HL-60 (cell line): ENCODE data around the gene ATP6AP1.

ENCODE experiments used
- CTCF ChIP-seq: IDR thresholded peaks from one replicate; pipeline ENCODE4 v1.5.1; 2011; ENCODE audit warnings: low read length, control low read depth, inconsistent platforms; ENCODE audit not compliant: insufficient read depth
- TF ChIP-seq, protein P1 (sequence below): IDR thresholded peaks from 2 replicates; pipeline ENCODE4 v1.6.1; 2012; ENCODE audit warnings: low read depth; ENCODE audit not compliant: insufficient replicate concordance

DNA sequence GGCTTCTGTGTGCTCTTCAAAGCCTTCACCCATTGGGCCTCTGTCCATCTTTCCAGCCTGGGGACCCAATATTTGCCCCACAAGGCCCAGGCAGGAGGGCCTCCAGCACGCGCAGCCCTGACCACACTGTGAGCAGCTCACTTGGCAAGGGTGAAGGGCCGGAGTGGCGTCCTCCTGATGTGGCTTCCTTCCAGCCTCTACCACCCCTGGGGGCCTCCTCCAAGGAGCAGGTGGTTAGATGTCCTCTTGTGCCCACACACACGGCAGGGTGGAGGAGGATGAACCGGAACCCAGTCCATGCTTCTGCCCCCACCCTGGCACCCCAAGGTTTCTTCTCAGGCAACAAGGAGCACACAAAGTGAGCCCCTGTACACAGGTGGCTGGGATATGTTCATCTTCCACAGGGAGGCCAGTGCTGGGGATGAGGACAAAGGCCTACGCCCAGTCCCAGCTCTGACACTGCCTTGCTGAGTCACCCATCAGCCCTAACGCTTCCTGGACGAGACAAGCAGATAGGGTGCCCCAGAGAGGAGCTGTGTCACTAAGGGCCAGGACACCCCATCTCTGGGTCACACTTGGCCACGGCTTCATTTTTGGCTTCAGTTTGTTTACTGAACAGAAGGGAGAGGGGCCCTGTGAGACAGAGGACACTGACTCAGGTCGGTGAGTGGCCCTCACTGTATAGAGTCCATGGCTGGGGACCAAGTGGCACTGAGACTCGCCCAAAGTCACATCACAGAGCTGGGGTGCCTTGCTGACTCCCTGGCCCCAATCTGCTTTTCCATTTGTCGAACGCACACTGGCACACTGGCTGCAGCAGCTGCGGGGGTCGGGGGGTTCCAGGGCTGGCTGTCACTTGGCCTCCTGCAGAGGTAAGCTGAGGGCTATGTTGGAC, 56.0 kb downstream of the ATP6AP1 start:
- no peak for TF ChIP-seq CTCF
- TF ChIP-seq, protein P1, sequence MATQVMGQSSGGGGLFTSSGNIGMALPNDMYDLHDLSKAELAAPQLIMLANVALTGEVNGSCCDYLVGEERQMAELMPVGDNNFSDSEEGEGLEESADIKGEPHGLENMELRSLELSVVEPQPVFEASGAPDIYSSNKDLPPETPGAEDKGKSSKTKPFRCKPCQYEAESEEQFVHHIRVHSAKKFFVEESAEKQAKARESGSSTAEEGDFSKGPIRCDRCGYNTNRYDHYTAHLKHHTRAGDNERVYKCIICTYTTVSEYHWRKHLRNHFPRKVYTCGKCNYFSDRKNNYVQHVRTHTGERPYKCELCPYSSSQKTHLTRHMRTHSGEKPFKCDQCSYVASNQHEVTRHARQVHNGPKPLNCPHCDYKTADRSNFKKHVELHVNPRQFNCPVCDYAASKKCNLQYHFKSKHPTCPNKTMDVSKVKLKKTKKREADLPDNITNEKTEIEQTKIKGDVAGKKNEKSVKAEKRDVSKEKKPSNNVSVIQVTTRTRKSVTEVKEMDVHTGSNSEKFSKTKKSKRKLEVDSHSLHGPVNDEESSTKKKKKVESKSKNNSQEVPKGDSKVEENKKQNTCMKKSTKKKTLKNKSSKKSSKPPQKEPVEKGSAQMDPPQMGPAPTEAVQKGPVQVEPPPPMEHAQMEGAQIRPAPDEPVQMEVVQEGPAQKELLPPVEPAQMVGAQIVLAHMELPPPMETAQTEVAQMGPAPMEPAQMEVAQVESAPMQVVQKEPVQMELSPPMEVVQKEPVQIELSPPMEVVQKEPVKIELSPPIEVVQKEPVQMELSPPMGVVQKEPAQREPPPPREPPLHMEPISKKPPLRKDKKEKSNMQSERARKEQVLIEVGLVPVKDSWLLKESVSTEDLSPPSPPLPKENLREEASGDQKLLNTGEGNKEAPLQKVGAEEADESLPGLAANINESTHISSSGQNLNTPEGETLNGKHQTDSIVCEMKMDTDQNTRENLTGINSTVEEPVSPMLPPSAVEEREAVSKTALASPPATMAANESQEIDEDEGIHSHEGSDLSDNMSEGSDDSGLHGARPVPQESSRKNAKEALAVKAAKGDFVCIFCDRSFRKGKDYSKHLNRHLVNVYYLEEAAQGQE: no peak
